Thyroid gland (tissue), 4 donors: ENCODE data around the gene ONECUT2. TPM values are rescaled to one million over a fixed set of nuclear protein-coding genes. Genes with fewer than 3 reads are reported as not detected.

Experiments used
- DNase-seq, 2 donors: peaks; one replicate each; pipeline ENCODE4 v3.0.0-alpha.2; 2019
- H3K27ac ChIP-seq, 3 donors: fragments of 200-600 bp; sonication (generic); 1 replicate in 2 of 3; 2 replicates in 1 of 3; pipeline ENCODE4 v1.5.1; 2016 to 2019; ENCODE audit warnings: mild to moderate bottlenecking in 1 of 3, moderate library complexity in 1 of 3
- H3K27me3 ChIP-seq: fragments of 200-600 bp; sonication (generic); one replicate; pipeline ENCODE4 v1.5.1; 2019
- H3K36me3 ChIP-seq, 2 donors: fragments of 200-600 bp; sonication (generic); one replicate each; pipeline ENCODE4 v1.5.1; 2016 to 2019
- H3K4me1 ChIP-seq, 2 donors: fragments of 200-600 bp; sonication (generic); one replicate each; pipeline ENCODE4 v1.5.1; 2017 to 2019
- H3K4me3 ChIP-seq, 3 donors: fragments of 200-600 bp; sonication (generic); replicated peaks in 1 of 3; 1 replicate in 2 of 3; 2 replicates in 1 of 3; pipeline ENCODE4 v1.5.1; 2016; ENCODE audit warnings: mild to moderate bottlenecking in 1 of 3
- H3K9me3 ChIP-seq: fragments of 200-600 bp; sonication (generic); one replicate; pipeline ENCODE4 v1.5.1; 2017
- CTCF ChIP-seq, 6 experiments: fragments of 200-600 bp in 3 of 6; fragments of 450-650 bp in 3 of 6; sonication (generic) in 3 of 6; IDR thresholded peaks; one replicate each; pipeline ENCODE4 v1.5.1; 2016 to 2019; ENCODE audit warnings: antibody characterized with exemption in 6 of 6, mild to moderate bottlenecking in 2 of 6, inconsistent platforms in 1 of 6, moderate library complexity in 1 of 6
- POLR2A ChIP-seq, 2 donors: fragments of 450-650 bp; IDR thresholded peaks; one replicate each; pipeline ENCODE4 v1.6.1; 2017; ENCODE audit warnings: antibody characterized with exemption in 2 of 2, mild to moderate bottlenecking in 2 of 2, moderate library complexity in 1 of 2
- WGBS, 2 donors: methylation state at CpG; one replicate each; pipeline ENCODE4 v1.1.5; 2017; 5-methylcytosine and 5-hydroxymethylcytosine counted together
- intact Hi-C: fragments of 100-400 bp; cut with DNase I; formaldehyde crosslinking; loops from one replicate; pipeline ENCODE4 v1.15.1; 2023
- total RNA-seq, 4 donors: library from RNA; depleted of rRNA; stranded (reverse); fragments of >200 nt; gene quantifications; one replicate each; pipeline ENCODE4 v1.2.3, GENCODE V29; 2016

The ONECUT2 gene
- total RNA-seq, 4 donors from 2014 or later = under 0.01 to 0.38 (median 0.13) TPM

- no peak for DNase-seq
- H3K27me3 ChIP-seq = no peaks in the 10 kb centered on the region
- no peaks in the 10 kb centered on the region for H3K4me1 ChIP-seq
- WGBS, 2 donors = 71 to 72% methylated on average over 4 of the region's 4 CpGs
- intact Hi-C loops = no loop called here
- no peak for TF ChIP-seq CTCF (IDR thresholded peaks at IDR 0.05)
- no peak for TF ChIP-seq POLR2A (IDR thresholded peaks at IDR 0.05)
- no peaks in the 10 kb centered on the region for H3K9me3 ChIP-seq
- H3K4me3 ChIP-seq = no peak overlapping the region
- no peaks in the 10 kb centered on the region for H3K36me3 ChIP-seq
- H3K27ac ChIP-seq = no peak overlapping the region
Observed at GRCh38 chr18:57533868-57534510, 98.8 kb downstream of the ONECUT2 start.

DNA sequence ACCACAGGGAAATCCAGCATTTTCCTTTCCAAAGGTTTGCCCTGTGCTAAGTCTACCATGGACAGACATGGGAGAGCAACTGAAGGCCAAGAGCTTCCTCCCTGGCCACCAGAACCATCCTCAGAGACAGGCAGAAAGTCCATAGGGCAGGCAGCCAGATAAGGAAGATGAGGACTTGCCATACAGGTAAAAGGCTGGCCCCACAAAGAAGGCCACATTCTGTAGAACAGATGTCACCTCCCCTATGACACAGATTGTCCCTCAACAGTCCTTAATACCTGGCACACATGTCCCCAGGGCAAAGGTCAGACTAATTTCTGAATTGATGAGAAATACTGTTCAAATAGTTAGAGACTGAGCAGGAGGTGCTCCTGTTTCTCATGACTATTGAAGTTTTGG, 99.3 kb downstream of the ONECUT2 start:
- no peaks in the 10 kb centered on the region for H3K9me3 ChIP-seq
- no peak for DNase-seq
- no peak overlapping the region for H3K27ac ChIP-seq
- no peaks in the 10 kb centered on the region for H3K36me3 ChIP-seq
- TF ChIP-seq CTCF (IDR thresholded peaks at IDR 0.05) (no peak), POLR2A (IDR thresholded peaks at IDR 0.05) (no peak)
- intact Hi-C loops = no loop called here
- no peak overlapping the region for H3K4me3 ChIP-seq
- no peaks in the 10 kb centered on the region for H3K27me3 ChIP-seq
- no peaks in the 10 kb centered on the region for H3K4me1 ChIP-seq

DNA sequence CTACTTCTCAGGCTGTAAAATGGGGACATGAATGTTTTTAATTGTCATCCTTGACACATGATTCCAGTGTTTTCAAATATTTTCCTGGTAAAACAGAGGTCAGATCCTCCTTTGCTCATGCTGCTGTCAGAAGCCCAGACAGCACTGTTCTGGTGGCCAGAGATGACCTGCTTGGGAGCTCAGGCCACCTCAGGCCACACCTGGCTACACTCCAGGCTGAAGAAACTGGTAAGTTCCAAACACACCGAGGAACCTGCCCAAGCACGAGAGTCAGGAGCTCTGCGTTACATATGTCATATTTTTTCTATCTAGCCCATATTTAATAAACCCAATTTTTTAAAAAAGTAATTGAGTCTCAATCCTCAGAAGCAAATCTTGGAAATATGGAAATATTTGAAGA, 103.4 kb downstream of the ONECUT2 start:
- Histone ChIP-seq H3K36me3 (no peaks in the 10 kb centered on the region), H3K27me3 (no peaks in the 10 kb centered on the region), H3K27ac (no peak overlapping the region), H3K9me3 (no peaks in the 10 kb centered on the region), H3K4me3 (no peak overlapping the region), H3K4me1 (no peaks in the 10 kb centered on the region)
- DNase-seq = no peak
- WGBS, 2 donors = 88 to 95% methylated on average over 3 of the region's 3 CpGs
- no peak for TF ChIP-seq CTCF (IDR thresholded peaks at IDR 0.05)
- TF ChIP-seq POLR2A (IDR thresholded peaks at IDR 0.05) = no peak
- intact Hi-C loops = no loop called here

- TF ChIP-seq POLR2A (IDR thresholded peaks at IDR 0.05) = no peak
- no peak for TF ChIP-seq CTCF (IDR thresholded peaks at IDR 0.05)
- H3K27ac ChIP-seq = no peak overlapping the region
- intact Hi-C loops = no loop called here
- WGBS, 2 donors = 79 to 87% methylated on average over 4 of the region's 4 CpGs
- no peaks in the 10 kb centered on the region for H3K27me3 ChIP-seq
- H3K4me1 ChIP-seq = no peaks in the 10 kb centered on the region
- no peaks in the 10 kb centered on the region for H3K36me3 ChIP-seq
- DNase-seq = no peak
- H3K4me3 ChIP-seq = no peak overlapping the region
- H3K9me3 ChIP-seq = no peaks in the 10 kb centered on the region
Observed at GRCh38 chr18:57539702-57540101, 104.5 kb downstream of the ONECUT2 start.

Other genes starting within 250 kb of the ONECUT2 start
- gene ST8SIA3, start 82.8 kb upstream of the ONECUT2 start, total RNA-seq = under 1 TPM in 2 of 4 donors, not detected in 2; 0.17 to 0.39 TPM
- gene FECH, start 151.3 kb downstream of the ONECUT2 start, total RNA-seq = 100 to 1,000 TPM in 3 of 4 donors, 10 to 100 TPM in 1; 65.7 to 168 (median 135) TPM
- gene NARS1, start 186.5 kb downstream of the ONECUT2 start, total RNA-seq = 100 to 1,000 TPM; 149 to 193 (median 174) TPM